NB4 (cell line): ENCODE results near the gene TCF15.

ENCODE experiments used
- DNase-seq: peaks from one replicate; pipeline ENCODE4 v3.0.0; 2010; ENCODE audit warnings: low read depth
- H3K4me3 ChIP-seq: one replicate; pipeline ENCODE4 v1.5.1; 2011; ENCODE audit warnings: mild to moderate bottlenecking, low read depth, low read length, moderate library complexity
- CTCF ChIP-seq: IDR thresholded peaks from one replicate; pipeline ENCODE4 v1.5.1; 2012; ENCODE audit warnings: low read depth, low read length
- MAX ChIP-seq: IDR thresholded peaks from 2 replicates; pipeline ENCODE4 v1.6.1; 2011; ENCODE audit warnings: low read depth, low read length
- MYC ChIP-seq: IDR thresholded peaks from 2 replicates; pipeline ENCODE4 v1.6.1; 2011; ENCODE audit warnings: low read depth, low read length
- POLR2A ChIP-seq: IDR thresholded peaks from 2 replicates; pipeline ENCODE4 v1.6.1; 2011; ENCODE audit warnings: mild to moderate bottlenecking; ENCODE audit not compliant: insufficient read length; ENCODE audit errors: extremely low read depth

Gene TCF15

GRCh38 chr20:560680-561079, 49.4 kb downstream of the TCF15 start:
- H3K4me3 ChIP-seq = no peak overlapping the region
- DNase-seq = no peak
- TF ChIP-seq CTCF (no peak), MAX (no peak), MYC (no peak)

- DNase-seq = no peak
These were observed 52.0 kb downstream of the TCF15 start for GRCh38 chr20:558117-558516.

GRCh38 chr20:556984-557383, 53.1 kb downstream of the TCF15 start:
- TF ChIP-seq MYC (no peak), CTCF (no peak), POLR2A (no peak), MAX (no peak)
- no peak overlapping the region for H3K4me3 ChIP-seq
- DNase-seq = no peak

More at GRCh38 chr20:558117-558516, 52.0 kb downstream of the TCF15 start:
- no peak overlapping the region for H3K4me3 ChIP-seq
- TF ChIP-seq MAX (no peak), POLR2A (no peak), MYC (no peak), CTCF (no peak)

- no peak for DNase-seq
- H3K4me3 ChIP-seq = no peak overlapping the region
- TF ChIP-seq POLR2A (no peak), CTCF (no peak), MYC (no peak), MAX (no peak)
These were observed 54.1 kb downstream of the TCF15 start for GRCh38 chr20:555976-556385.
